NCI-H69 (cell line): ENCODE data around the gene ME3.
"Not testable (repeated sequence)": the region's sequence is repeated elsewhere in the genome, so short reads cannot be mapped to it uniquely, and the experiment has no call there.

ENCODE experiments used
- DNase-seq: peaks from one replicate; lab custom pipeline; 2025; lab: John Stamatoyannopoulos, UW

The ME3 gene

GRCh38 chr11:86663761-86664160 lies 8.7 kb downstream of the ME3 start:
- no peak for DNase-seq

DNA sequence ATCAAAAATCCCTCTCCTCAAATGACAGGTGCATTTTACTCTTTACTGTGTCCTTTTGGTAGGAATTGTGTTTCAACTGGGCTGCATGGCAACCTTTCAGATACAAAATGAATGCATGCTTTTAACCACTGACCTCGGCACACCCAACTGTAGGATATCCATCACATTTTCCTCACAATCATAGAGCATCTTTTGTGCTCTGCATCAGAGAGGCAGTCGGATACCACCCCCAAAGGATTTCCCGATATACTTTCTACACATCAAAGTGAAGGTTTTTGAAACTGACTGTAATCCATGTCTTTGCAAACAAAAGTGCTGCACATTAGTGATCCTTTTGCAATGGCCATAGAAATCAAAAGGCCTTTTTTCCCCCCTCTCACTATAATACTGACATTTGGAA lies 9.1 kb downstream of the ME3 start:
- DNase-seq: no peak

GRCh38 chr11:86660736-86661135 lies 11.7 kb downstream of the ME3 start:
- no peak for DNase-seq

DNA sequence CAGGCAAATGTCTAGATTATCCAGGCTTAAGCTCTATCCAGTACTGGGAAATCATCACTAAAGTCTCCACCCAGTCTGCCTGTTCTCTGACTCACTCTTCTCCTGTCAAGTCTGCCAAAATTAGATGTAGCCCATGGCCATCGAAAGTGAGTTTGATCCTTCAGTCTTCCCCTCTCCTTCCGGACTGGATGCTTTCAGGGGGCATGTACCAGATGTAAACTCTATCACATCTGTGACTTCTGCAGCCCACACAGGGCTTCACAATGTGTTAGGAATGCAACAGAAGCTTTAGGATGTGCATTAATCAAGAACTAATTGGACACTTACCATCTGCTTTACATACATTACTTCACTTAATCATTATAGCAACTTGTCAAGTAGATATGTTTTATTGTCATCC lies 12.3 kb downstream of the ME3 start:
- DNase-seq: peak; percentile 26

- DNase-seq: no peak
These were observed 13.9 kb downstream of the ME3 start for GRCh38 chr11:86658534-86658933.

DNA sequence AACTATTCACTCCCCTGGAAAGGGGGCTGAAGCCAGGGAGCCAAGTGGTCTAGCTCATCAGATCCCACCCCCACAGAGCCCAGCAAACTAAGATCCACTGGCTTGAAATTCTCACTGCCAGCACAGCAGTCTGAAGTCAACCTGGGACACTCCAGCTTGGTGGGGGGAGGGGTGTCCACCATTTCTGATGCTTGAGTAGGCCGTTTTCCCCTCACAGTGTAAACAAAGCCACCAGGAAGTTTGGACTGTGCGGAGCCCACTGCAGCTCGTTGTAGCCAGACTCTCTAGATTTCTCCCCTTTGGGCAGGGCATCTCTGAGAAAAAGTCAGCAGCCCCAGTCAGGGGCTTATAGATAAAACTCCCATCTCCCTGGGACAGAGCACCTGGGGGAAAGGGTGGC lies 27.2 kb downstream of the ME3 start:
- not testable (repeated sequence) for DNase-seq

DNA sequence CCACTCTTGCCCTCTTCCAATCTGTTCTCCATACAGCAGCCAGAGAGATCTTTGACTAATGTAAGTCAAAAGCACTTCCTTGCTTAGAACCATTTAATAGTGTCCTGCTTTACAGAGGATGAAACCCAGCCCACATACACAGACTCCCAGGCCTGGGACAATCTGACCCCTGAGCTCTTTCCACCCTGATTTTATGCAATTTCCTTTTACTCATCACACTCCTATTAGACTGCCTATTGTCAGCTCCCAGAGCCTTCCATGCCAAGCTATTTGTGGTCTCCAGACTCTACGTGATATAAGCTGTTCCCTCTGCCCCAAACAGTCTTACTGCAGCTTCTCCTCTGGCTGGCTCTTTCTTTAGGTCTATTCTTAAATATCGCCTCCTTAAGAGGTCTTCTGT lies 28.1 kb downstream of the ME3 start:
- no peak for DNase-seq

- DNase-seq: no peak
These were observed 30.7 kb downstream of the ME3 start for GRCh38 chr11:86641537-86642261.

GRCh38 chr11:86639137-86639536 lies 33.3 kb downstream of the ME3 start:
- no peak for DNase-seq

DNA sequence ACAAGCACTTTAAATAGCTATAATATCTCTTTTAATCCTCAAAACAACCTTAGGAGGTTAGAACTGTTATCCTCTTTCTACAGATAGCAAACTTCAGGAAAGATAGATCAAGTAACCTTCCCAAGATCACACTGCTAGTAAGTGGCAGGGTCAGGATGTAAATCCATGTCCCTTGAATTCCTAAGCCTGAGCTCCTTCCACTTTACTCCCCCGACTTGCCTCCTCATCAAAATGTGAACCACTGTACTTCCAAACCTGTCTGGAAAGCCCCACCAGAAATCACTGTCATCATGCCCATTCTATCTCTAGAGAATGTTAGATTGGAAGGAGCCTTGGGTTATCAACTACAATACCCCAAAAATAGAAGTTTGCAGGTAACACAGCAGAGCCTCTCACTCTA lies 33.7 kb downstream of the ME3 start:
- no peak for DNase-seq

- DNase-seq: no peak
These were observed 34.4 kb downstream of the ME3 start for GRCh38 chr11:86637988-86638387.

- no peak for DNase-seq
These were observed 36.1 kb downstream of the ME3 start for GRCh38 chr11:86636275-86636674.

DNA sequence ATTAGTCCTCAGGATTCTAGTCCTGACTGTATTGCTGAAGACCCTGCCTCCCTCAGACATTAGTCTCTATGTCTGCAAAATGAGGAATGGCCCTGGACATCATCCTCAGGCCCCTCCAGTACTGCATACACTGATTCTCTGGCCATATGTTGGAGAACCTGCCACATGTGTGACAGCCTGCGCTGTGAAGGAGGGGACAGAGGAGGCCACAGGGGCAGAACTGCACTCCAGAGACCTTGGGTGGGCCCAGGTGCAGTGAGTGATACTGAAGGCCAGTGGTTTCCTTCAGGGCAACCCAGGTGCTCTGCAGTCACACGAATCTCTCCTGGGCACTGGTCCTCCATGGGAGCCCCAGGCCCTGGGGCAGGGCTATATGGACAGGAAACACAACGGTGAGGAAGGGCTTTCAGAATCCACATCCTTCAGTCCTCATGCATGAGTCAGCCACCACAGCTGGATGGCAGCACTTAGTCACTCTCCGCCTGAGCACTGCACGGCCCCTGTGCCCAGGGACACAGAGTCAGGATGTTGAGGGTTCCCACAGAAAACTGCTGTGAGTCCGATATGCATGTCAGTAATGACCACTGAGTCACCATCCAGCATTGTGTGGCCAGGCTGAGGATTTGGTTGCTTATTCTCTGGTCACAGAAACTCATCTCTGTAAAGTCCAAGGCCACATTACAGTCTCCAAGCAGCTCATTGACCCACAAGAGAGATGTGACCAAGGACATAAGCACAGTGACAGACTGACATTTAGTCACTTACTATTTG lies 39.7 kb downstream of the ME3 start:
- peak; percentile 40 for DNase-seq

GRCh38 chr11:86630229-86630981 lies 42.0 kb downstream of the ME3 start:
- DNase-seq: no peak

DNA sequence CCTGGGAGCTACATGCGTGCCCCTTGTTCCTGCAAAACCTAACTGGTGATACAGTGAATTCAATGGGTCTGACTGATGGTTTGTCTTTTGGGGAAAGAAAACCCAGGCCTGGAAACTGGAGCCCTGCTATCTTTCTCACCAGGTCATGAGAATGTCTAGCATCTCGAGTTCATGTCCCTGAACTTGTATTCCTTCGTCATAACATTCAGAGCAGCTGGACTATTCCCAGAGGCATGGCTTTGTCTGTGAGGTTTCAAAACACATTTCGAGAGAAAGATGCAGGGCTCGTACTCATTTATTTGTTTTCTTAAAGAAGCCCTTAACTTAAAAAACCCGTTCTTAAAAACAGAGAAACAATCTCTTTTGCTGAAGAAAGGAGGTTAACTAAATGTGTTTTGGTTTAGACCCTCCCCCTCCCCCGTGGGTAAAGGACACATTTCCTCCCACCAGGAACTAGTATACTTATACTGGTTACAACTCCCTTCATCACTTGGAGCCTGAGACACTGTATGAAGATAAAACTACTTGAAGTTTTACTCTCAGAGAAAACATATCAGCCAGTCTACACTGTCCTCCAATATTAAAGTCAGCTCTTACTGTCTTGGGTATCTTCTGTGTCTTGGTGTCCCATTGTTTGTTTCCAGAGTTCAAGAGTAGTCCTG lies 43.2 kb downstream of the ME3 start:
- no peak for DNase-seq

GRCh38 chr11:86627776-86628455 lies 44.5 kb downstream of the ME3 start:
- no peak for DNase-seq

GRCh38 chr11:86625981-86626380 lies 46.4 kb downstream of the ME3 start:
- peak; percentile 23 for DNase-seq

DNA sequence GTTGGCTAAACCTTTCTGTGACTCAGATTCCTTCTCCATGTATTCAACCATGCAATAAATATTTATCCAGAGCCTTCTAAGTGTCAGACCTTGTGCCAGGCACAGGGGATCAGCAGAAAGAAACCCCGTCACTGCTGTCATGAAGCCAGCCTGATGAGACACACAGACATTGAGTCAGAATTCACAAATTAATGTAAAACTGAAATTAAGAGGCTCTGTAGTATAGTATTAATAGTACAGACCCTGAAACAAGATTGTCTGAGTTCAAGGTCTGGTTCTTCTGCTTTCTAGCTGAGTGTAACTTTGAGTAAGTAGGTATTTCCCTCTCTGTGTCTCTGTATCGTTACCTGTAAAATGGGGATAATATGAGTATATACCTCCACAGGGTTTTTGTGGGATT lies 46.9 kb downstream of the ME3 start:
- DNase-seq: no peak

- peak; percentile 76 for DNase-seq
These were observed 48.0 kb downstream of the ME3 start for GRCh38 chr11:86624366-86624765.

- no peak for DNase-seq
These were observed 48.7 kb downstream of the ME3 start for GRCh38 chr11:86623736-86624135.

DNA sequence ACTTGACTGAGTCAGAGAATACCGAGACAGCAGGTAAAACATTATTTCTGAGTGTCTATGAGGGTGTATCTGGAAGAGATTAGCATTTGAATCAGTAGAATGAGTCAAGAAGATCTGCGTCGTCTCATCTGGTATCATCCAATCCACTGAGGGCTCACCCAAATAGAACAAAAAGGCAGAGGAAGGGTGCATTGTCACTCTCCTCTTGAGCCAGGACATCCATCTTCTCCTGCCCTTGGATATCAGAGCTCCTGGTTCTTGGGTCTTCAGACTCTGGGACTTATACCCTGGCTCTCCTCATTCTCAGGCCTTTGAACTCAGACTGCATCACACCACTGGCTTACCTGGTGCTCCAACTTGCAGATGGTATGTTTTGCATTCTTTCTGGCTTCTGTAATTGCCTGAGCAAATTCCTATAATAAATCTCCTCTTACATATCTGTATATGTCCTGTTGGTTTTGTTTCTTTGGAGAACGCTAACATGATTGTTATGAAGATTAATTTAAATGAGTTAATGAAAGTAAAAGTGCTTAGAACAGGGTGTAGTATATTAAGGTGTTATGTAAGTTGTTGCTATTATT lies 49.3 kb downstream of the ME3 start:
- no peak for DNase-seq
